Mammary epithelial cell (primary cell): ENCODE results near the gene PCCA.

Source experiments
- CTCF ChIP-seq, 2 donors: IDR thresholded peaks in 1 of 2; conservative IDR thresholded peaks in 1 of 2; 2 replicates each; pipeline ENCODE4 v1.5.1; 2011 to 2012; ENCODE audit warnings: inconsistent platforms in 2 of 2, low read length in 2 of 2, mild to moderate bottlenecking in 2 of 2, control low read depth in 1 of 2, low read depth in 1 of 2; ENCODE audit not compliant: insufficient read depth in 1 of 2; ENCODE audit errors: extremely low read depth in 1 of 2
- EZH2 ChIP-seq: IDR thresholded peaks from 2 replicates; pipeline ENCODE4 v1.6.1; 2012; ENCODE audit warnings: low read length, inconsistent platforms, borderline replicate concordance

- TF ChIP-seq EZH2 (no peak), CTCF (conservative IDR thresholded peaks at IDR 0.05 in 1 of 2, IDR thresholded peaks at IDR 0.05 in 1 of 2; ENCODE audit: extremely low read depth in 1 of 2, insufficient read depth in 1 of 2, low read depth in 1 of 2, low read length in 2 of 2) (no peak)
Observed at GRCh38 chr13:100069278-100069677, 19.6 kb upstream of the PCCA start.
